ENCODE results near the gene TMEM131L.

Gene TMEM131L

DNA sequence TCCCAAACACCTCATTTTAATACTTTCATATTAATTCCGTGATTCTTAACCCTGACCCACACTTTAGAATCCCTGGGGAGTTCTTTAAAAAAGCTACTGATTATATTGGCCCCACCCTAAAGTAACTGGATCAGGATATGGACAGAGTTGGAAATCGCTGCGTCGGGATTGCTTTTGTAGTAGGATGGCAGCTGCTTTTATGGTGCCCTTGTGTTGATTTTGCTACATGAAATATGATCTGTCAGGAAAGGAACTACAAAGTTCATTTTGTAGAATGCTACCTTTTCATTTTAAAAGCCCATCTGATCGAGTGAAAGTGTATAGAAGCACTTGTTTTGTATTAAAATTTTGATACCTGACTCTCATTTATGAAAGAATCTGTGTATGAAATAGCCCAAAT, 43.6 kb downstream of the TMEM131L start:
- no peaks in the 10 kb centered on the region for H3K9me3 Mint-ChIP-seq
- peaks cover 22% of the 10 kb centered on the region for H3K4me1 Mint-ChIP-seq (ENCODE audit: low read depth)
- no peak overlapping the region for H3K4me3 Mint-ChIP-seq
- no peak overlapping the region for H3K27ac Mint-ChIP-seq
- no peaks in the 10 kb centered on the region for H3K27me3 Mint-ChIP-seq
- H3K36me3 Mint-ChIP-seq (ENCODE audit: low read depth), result peaks cover 9% of the 10 kb centered on the region
- intact Hi-C loops (cut with micrococcal nuclease), result no loop called here

DNA sequence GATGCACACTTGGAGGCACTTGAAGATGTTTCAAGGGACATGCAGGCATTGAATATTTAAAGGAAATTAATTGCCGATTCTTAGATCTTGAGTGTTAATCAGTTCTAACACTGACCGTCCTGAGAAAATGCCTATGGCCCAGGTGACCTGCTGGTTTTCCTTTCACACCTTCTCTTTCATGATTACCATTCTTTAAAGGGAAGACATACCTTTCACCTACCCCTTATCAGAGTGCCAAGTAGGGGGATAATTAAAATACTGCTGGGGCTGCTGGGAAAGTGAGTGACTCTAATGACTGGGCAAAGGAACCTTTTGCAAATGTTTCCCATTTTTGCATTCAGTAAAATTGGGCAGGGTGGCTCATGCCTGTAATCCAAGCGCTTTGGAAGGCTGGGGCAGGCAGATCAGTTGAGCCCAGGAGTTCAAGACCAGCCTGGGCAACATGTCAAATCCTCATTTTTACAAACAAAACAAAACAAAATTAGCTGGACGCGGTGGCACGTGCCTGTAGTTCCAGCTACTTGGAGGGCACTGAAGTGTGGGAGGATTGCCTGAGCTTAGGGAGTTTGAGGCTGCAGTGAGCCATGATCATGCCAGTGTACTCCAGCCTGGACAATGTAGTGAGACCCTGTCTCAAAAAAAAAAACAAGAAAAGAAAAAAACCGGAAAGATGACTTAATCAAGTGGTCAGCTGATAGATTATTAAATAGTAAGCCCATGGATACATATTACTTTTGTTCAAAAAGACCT, 44.3 kb downstream of the TMEM131L start:
- H3K36me3 Mint-ChIP-seq (ENCODE audit: low read depth), result peaks cover 9% of the 10 kb centered on the region
- H3K4me3 Mint-ChIP-seq, result no peak overlapping the region
- H3K27ac Mint-ChIP-seq, result no peak overlapping the region

DNA sequence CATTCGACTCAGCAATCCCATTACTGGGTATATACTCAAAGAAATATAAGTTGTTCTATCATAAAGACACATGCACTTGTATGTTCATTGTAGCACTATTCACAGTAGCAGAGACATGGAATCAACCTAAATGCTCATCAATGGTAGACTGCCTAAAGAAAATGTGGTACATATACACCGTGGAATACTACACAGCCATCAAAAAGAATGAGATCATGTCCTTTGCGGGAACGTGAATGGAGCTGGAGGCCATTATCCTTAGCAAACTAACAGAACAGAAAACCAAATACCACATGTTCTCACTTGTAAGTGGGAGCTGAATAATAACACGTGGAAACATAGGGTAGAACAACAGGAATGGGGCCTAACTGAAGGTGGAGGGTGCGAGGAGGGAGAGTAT, 44.9 kb downstream of the TMEM131L start:
- H3K27me3 Mint-ChIP-seq, result no peaks in the 10 kb centered on the region
- no peak overlapping the region for H3K4me3 Mint-ChIP-seq
- H3K36me3 Mint-ChIP-seq (ENCODE audit: low read depth), result peaks cover 9% of the 10 kb centered on the region
- H3K9me3 Mint-ChIP-seq, result no peaks in the 10 kb centered on the region
- no peak overlapping the region for H3K27ac Mint-ChIP-seq
- intact Hi-C loops (cut with micrococcal nuclease), result no loop called here
- peaks cover 16% of the 10 kb centered on the region for H3K4me1 Mint-ChIP-seq (ENCODE audit: low read depth)

More for the DNA sequence above, 44.3 kb downstream of the TMEM131L start:
- intact Hi-C loops (cut with micrococcal nuclease), result no loop called here
- Mint-ChIP-seq H3K4me1 (ENCODE audit: low read depth) (peaks cover 21% of the 10 kb centered on the region), H3K9me3 (no peaks in the 10 kb centered on the region), H3K27me3 (no peaks in the 10 kb centered on the region)

DNA sequence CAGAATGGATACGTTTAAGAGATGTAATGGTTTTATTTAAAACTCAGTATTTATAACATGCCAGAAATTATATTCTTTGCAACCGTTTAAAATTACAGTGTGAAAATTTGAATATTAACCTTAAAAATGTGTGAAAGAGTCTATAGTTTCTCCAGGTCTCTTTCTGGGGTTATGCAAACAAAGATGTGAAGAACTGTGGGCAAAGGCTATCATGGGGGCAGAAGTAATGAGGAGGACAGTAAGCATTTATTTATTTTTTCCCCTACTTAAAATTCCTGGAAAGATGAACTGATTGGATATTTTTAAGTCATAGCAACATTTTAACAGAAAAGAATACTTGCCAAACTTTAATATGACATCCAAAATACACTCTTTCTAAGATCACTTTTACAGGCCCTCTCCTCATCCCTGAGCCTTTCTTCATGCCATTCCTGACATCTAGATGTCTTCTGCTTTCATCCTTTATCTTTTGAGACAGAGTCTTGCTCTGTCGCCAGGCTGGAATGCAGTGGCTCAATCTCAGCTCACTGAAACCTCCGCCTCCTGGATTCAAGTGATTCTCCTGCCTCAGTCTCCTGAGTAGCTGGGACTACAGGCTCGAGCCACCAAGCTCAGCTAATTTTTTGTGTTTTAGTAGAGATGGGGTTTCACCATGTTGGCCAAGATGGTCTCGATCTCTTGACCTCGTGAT, 46.1 kb downstream of the TMEM131L start:
- Mint-ChIP-seq H3K36me3 (ENCODE audit: low read depth) (peaks cover 9% of the 10 kb centered on the region), H3K27me3 (no peaks in the 10 kb centered on the region), H3K9me3 (no peaks in the 10 kb centered on the region), H3K4me3 (no peak overlapping the region), H3K4me1 (ENCODE audit: low read depth) (peaks cover 16% of the 10 kb centered on the region), H3K27ac (no peak overlapping the region)
- intact Hi-C loops (cut with micrococcal nuclease), result no loop called here

DNA sequence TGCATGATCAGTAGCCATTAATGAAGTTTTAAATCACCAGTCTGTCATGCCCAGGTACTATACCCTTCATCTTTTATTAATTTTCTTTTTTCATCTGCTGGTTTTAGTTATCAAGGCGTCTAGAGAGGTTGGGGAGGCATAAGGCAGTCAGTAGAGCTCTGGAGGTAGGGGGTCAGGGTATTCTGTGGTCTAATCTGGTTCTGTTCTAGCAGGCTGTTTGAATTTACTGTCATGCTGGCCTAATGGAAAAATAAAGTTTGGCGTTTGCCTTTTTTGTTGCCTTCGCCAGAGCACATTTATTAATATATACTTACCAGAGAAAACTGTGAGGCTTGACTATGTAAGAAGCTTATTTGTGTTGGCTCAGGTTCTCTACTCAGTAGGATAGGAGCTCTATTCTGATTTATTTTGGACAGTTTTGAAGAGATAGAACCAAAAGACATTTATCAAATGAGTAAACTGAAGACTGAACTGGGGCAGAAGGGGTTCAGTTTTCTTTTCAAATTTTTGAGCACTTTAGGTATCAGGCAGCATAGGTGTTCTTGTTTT, 46.9 kb downstream of the TMEM131L start:
- Mint-ChIP-seq H3K36me3 (ENCODE audit: low read depth) (peaks cover 9% of the 10 kb centered on the region), H3K27me3 (no peaks in the 10 kb centered on the region), H3K9me3 (no peaks in the 10 kb centered on the region), H3K4me1 (ENCODE audit: low read depth) (peaks cover 17% of the 10 kb centered on the region), H3K27ac (no peak overlapping the region), H3K4me3 (no peak overlapping the region)
- intact Hi-C loops (cut with micrococcal nuclease), result no loop called here

DNA sequence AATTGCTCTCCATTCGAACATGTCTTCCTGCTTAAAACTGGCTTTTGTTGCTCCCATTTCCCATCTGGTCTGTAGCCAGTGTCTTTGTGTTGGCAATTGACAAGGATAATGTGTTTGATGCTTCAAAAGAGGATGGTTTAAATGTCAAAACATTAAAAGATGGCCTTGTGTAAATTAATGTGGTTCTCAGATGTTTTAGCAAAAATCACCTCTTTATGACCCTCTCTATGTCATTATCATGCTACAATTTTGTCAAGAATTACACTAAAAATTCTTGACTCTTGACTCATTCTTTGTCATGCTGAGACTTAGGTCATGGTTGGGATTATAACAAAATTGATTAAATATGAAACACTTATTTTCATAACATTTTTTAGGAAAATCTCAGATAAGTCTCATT, 47.4 kb downstream of the TMEM131L start:
- Mint-ChIP-seq H3K4me1 (ENCODE audit: low read depth) (peaks cover 22% of the 10 kb centered on the region), H3K9me3 (no peaks in the 10 kb centered on the region), H3K27ac (no peak overlapping the region), H3K27me3 (no peaks in the 10 kb centered on the region), H3K36me3 (ENCODE audit: low read depth) (peaks cover 9% of the 10 kb centered on the region), H3K4me3 (no peak overlapping the region)
- intact Hi-C loops (cut with micrococcal nuclease), result no loop called here

DNA sequence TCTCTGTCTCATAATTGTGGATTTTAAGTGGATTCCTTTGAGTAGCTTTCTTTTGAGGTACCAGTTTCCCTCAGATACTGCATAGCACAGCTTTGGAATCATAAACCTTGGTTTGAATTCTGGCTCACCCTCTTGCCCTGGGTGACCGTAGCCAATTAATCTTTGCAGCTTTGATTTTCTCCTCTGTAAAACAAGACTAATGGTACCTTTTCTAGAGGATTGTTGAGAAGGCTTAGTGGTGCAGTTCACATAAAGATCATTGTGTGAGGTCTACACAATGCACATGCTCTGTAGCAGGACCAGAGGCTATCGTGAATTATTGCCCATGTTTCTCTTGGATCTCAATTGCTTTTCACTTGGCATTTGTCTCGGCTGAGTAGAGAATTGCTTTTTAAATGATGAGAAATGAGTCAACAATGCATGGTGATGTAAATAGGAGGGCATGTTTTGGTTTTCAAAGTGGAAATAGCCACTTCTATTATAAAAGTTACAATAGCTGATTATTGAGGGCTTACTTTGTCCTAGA, 47.9 kb downstream of the TMEM131L start:
- Mint-ChIP-seq H3K27ac (no peak overlapping the region), H3K9me3 (no peaks in the 10 kb centered on the region), H3K36me3 (ENCODE audit: low read depth) (peaks cover 9% of the 10 kb centered on the region), H3K4me1 (ENCODE audit: low read depth) (peaks cover 26% of the 10 kb centered on the region), H3K4me3 (no peak overlapping the region), H3K27me3 (no peaks in the 10 kb centered on the region)
- intact Hi-C loops (cut with micrococcal nuclease), result no loop called here

DNA sequence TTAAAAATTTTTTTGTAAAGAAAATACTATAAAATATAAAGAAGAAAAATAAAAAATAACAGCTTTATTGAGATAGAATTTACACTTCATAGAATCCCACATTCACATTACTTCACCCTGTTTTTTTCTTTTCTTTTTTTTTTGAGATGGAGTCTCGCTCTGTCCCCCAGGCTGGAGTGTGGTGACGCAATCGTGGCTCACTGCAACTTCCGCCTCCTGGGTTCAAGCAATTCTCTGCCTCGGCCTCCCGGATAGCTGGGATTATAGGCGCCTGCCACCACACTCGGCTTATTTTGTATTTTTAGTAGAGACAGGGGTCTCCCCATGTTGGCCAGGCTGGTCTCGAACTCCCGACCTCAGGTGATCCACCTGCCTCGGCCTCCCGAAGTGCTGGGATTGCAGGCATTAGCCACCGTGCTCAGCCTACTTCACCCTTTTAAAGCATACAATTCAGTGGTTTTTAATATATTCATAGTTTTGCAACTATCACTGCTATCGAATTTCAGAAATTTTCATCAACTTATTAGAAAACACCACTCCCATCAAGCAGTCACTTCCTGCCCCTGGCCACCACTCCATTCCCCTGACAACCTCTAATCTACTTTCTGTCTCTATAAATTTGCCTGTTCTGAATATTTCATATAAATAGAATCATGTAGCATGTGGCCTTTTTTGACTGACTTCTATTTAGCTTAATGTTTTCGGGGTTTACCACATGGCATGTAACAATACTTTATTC, 48.7 kb downstream of the TMEM131L start:
- H3K36me3 Mint-ChIP-seq (ENCODE audit: low read depth), result peaks cover 9% of the 10 kb centered on the region
- peak overlapping the region; percentile 4 for H3K4me3 Mint-ChIP-seq
- no peak overlapping the region for H3K27ac Mint-ChIP-seq
- peaks cover 31% of the 10 kb centered on the region for H3K4me1 Mint-ChIP-seq (ENCODE audit: low read depth)
- intact Hi-C loops (cut with micrococcal nuclease), result no loop called here
- H3K27me3 Mint-ChIP-seq, result no peaks in the 10 kb centered on the region
- no peaks in the 10 kb centered on the region for H3K9me3 Mint-ChIP-seq

DNA sequence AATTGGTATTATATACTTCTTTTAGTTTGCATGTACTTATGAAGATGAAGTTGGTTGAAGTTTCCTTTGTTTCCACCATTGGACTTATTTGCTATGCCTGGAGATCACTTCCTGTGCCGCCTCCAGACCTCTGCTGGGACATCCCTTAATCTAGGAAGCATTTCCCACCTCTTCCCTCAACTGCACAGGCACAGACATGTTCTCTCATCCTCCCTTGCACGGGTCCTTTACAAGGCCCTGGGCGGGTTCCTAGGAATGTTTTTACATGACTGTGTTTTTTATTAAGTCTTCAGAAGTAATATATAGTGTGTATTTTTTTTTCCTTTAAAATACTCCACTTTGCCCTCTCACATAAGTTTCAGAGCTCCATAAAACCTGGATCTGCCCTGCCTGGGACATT, 51.0 kb downstream of the TMEM131L start:
- Mint-ChIP-seq H3K27me3 (no peaks in the 10 kb centered on the region), H3K36me3 (ENCODE audit: low read depth) (no peaks in the 10 kb centered on the region), H3K9me3 (no peaks in the 10 kb centered on the region), H3K4me1 (ENCODE audit: low read depth) (peaks cover 52% of the 10 kb centered on the region), H3K4me3 (no peak overlapping the region), H3K27ac (no peak overlapping the region)
- intact Hi-C loops (cut with micrococcal nuclease), result no loop called here

DNA sequence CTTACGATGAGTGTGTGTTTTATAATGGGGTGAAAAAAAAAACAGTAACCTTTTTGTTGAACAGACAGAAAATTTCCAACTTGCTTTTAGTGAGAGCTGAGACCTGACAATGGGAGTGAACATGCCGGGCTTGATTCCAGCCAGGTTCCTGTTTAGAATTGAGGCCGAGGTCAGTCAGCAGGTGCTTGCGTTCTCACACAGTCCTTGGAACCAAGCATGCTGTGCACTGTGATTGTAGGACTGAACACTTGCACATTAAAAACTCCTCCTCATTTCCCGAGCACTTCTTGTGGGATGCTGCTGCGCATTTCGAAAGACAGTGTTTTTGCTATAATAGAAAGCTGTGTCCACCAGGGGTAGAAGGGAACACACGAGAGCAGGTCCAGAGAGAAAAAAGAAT, 51.8 kb downstream of the TMEM131L start:
- no peaks in the 10 kb centered on the region for H3K27me3 Mint-ChIP-seq
- H3K9me3 Mint-ChIP-seq, result no peaks in the 10 kb centered on the region
- H3K27ac Mint-ChIP-seq, result no peak overlapping the region
- H3K4me1 Mint-ChIP-seq (ENCODE audit: low read depth), result peaks cover 61% of the 10 kb centered on the region
- intact Hi-C loops (cut with micrococcal nuclease), result no loop called here
- H3K4me3 Mint-ChIP-seq, result no peak overlapping the region
- H3K36me3 Mint-ChIP-seq (ENCODE audit: low read depth), result no peaks in the 10 kb centered on the region

DNA sequence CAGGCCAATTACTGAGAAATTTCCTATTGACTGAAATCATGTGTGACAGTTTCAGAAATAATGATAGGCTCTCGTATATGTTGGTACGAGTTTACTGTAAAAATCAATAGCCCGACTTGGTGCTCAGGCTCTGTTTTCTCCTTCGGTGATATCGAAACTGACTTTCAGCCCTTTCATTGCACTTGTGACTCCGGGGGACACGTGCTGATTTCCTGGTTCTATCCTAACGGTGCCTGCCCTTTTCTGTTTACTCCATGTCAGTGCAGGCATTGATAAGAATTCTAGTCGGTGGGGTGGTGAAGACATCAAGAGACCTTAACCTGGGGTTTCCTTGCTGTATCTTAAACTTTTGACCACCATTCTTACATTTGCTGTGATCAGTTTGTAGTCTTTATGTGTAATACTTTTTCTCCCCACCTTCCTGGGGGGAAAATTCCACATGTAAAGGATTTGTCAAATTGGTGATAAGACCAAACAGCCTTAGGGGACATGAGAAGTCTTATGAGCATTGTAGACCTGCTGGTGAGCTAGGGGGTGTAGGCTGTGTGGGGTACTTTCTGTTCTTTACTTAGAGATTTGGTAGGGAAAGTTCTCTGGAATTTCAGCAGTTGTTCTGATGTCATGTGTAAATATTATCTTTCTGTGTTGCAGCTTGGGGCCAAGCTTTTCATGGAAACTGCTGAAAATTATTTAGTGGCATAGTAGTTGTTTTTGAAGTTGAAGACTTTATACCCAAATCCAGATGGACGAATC, 52.7 kb downstream of the TMEM131L start:
- H3K36me3 Mint-ChIP-seq (ENCODE audit: low read depth), result no peaks in the 10 kb centered on the region
- peak overlapping the region; percentile 59 for H3K27ac Mint-ChIP-seq
- H3K9me3 Mint-ChIP-seq, result no peaks in the 10 kb centered on the region
- no peaks in the 10 kb centered on the region for H3K27me3 Mint-ChIP-seq
- H3K4me3 Mint-ChIP-seq, result no peak overlapping the region
- peaks cover 69% of the 10 kb centered on the region for H3K4me1 Mint-ChIP-seq (ENCODE audit: low read depth)
- intact Hi-C loops (cut with micrococcal nuclease), result no loop called here

DNA sequence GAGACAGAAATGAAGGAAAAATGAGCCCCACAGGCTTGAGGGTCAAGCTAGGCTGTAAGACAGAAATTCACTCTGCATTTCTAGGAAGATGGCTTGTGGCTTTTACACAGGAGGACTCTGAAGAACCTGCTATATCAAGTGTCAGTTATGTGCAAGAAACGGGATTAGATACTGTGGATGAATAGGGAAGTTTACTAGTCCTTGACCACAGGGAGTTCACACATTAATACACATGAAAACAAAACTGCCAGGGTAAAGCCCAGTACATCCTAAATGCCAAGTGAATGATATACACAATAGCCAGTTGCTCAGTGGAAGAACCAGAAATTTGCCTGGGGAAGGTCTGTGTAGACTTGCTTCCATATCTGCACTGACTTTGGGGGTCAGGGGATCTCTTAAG, 53.5 kb downstream of the TMEM131L start:
- Mint-ChIP-seq H3K4me1 (ENCODE audit: low read depth) (peaks cover 69% of the 10 kb centered on the region), H3K4me3 (no peak overlapping the region), H3K27me3 (no peaks in the 10 kb centered on the region), H3K36me3 (ENCODE audit: low read depth) (no peaks in the 10 kb centered on the region), H3K27ac (peak overlapping the region; percentile 70), H3K9me3 (no peaks in the 10 kb centered on the region)
- intact Hi-C loops (cut with micrococcal nuclease), result loop anchor here (5.0 kb wide), 2 partner anchors 52 to 87 kb away; partner anchors contain the start of gene TMEM131L

DNA sequence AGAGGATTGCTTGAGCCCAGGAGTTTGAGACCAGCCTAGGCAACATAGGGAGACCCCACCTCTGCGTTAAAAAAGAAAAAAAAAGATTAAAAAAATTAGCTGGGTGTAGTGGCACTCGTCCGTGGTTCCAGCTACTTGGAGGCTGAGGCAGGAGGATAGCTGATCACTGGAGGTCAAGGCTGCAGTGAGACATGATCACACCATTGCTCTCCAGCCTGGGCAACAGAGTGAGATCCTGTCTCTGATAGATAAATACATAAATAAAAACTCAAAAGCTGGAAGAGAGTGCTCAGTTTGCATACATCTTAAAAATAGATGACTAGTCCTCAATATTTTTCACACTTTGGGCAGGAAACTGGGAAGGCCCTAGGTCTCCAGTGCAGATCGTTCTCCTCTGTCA, 54.1 kb downstream of the TMEM131L start:
- no peaks in the 10 kb centered on the region for H3K36me3 Mint-ChIP-seq (ENCODE audit: low read depth)
- peak overlapping the region; percentile 70 for H3K27ac Mint-ChIP-seq
- no peaks in the 10 kb centered on the region for H3K27me3 Mint-ChIP-seq
- no peak overlapping the region for H3K4me3 Mint-ChIP-seq
- no peaks in the 10 kb centered on the region for H3K9me3 Mint-ChIP-seq
- intact Hi-C loops (cut with micrococcal nuclease), result loop anchor here (5.0 kb wide), 2 partner anchors 53 to 88 kb away; partner anchors contain the start of gene TMEM131L
- peaks cover 69% of the 10 kb centered on the region for H3K4me1 Mint-ChIP-seq (ENCODE audit: low read depth)

Data from dendritic cell treated with granulocyte-macrophage colony-stimulating factor and Interleukin-4, amounts not matched to agents 40 ng/mL and 50 ng/mL, for 4 days (primary cell).